ENCODE results near the gene AKAP13.
"Not testable (repeated sequence)": the region's sequence is repeated elsewhere in the genome, so short reads cannot be mapped to it uniquely, and the experiment has no call there.

Gene AKAP13

GRCh38 chr15:85633859-85634258 lies 253.5 kb downstream of the AKAP13 start:
- Histone ChIP-seq H3K27me3 (ENCODE audit: insufficient read depth, low read length) (no peaks in the 10 kb centered on the region), H3K4me1 (ENCODE audit: insufficient read depth, low read length) (no peaks in the 10 kb centered on the region), H3K36me3 (ENCODE audit: insufficient read depth, low read length) (no peaks in the 10 kb centered on the region), H3K4me3 (ENCODE audit: low read length) (no peak overlapping the region), H3K9me3 (ENCODE audit: low read length) (peaks cover 6% of the 10 kb centered on the region), H2AFZ (ENCODE audit: low read depth, low read length) (no peak overlapping the region)

- peaks cover 10% of the 10 kb centered on the region for H3K36me3 ChIP-seq (ENCODE audit: insufficient read depth, low read length)
- no peak overlapping the region for H2AFZ ChIP-seq (ENCODE audit: low read depth, low read length)
- no peaks in the 10 kb centered on the region for H3K27me3 ChIP-seq (ENCODE audit: insufficient read depth, low read length)
- H3K4me3 ChIP-seq (ENCODE audit: low read length): no peak overlapping the region
- no peaks in the 10 kb centered on the region for H3K4me1 ChIP-seq (ENCODE audit: insufficient read depth, low read length)
- peaks cover 6% of the 10 kb centered on the region for H3K9me3 ChIP-seq (ENCODE audit: low read length)
These were observed 255.9 kb downstream of the AKAP13 start for GRCh38 chr15:85636351-85636750.

DNA sequence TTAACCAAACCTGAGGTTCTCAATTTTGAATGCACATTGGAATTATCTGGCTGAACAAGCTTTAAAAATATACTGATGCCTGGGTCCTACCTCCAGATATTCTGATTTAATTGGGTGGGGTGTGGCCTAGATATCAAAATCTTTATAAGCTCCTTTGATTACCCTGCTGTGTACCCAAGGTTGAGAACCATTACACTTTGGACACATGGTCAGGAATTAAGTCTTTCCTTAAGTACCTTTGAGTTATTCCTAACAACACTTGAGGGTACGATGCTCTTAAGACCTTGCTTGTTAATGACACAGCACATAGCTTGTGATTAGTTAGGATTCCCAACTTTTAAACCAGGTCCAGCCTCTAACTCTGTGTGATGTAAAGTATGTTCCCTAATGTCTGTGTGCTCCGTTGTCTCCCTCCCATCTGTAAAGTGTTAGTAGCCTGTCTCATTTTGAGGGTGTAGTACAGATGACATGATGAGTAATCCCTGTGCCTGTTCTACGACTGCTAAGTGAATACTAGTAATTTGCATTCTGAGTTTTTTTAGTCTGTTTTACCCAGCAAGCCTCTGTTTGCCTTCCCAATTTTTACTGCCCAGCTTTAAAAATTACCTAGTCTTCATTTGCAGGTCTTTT lies 259.5 kb downstream of the AKAP13 start:
- Histone ChIP-seq H3K4me3 (ENCODE audit: low read length) (no peak overlapping the region), H2AFZ (ENCODE audit: low read depth, low read length) (no peak overlapping the region), H3K27me3 (ENCODE audit: insufficient read depth, low read length) (no peaks in the 10 kb centered on the region), H3K4me1 (ENCODE audit: insufficient read depth, low read length) (no peaks in the 10 kb centered on the region), H3K36me3 (ENCODE audit: insufficient read depth, low read length) (peaks cover 29% of the 10 kb centered on the region), H3K9me3 (ENCODE audit: low read length) (peaks cover 4% of the 10 kb centered on the region)

- peaks cover 44% of the 10 kb centered on the region for H3K36me3 ChIP-seq (ENCODE audit: insufficient read depth, low read length)
These were observed 261.8 kb downstream of the AKAP13 start for GRCh38 chr15:85642065-85642692.

GRCh38 chr15:85642693-85643066 lies 262.3 kb downstream of the AKAP13 start:
- Histone ChIP-seq H2AFZ (ENCODE audit: low read depth, low read length) (no peak overlapping the region), H3K4me3 (ENCODE audit: low read length) (no peak overlapping the region), H3K9me3 (ENCODE audit: low read length) (peaks cover 2% of the 10 kb centered on the region), H3K36me3 (ENCODE audit: insufficient read depth, low read length) (peaks cover 44% of the 10 kb centered on the region), H3K27me3 (ENCODE audit: insufficient read depth, low read length) (no peaks in the 10 kb centered on the region), H3K4me1 (ENCODE audit: insufficient read depth, low read length) (no peaks in the 10 kb centered on the region)

More at GRCh38 chr15:85642065-85642692, 261.8 kb downstream of the AKAP13 start:
- H3K4me1 ChIP-seq (ENCODE audit: insufficient read depth, low read length): no peaks in the 10 kb centered on the region
- no peak overlapping the region for H3K4me3 ChIP-seq (ENCODE audit: low read length)
- H3K27me3 ChIP-seq (ENCODE audit: insufficient read depth, low read length): no peaks in the 10 kb centered on the region
- no peak overlapping the region for H2AFZ ChIP-seq (ENCODE audit: low read depth, low read length)
- peaks cover 2% of the 10 kb centered on the region for H3K9me3 ChIP-seq (ENCODE audit: low read length)

- Histone ChIP-seq H3K4me3 (ENCODE audit: low read length) (no peak overlapping the region), H3K9me3 (ENCODE audit: low read length) (no peaks in the 10 kb centered on the region), H2AFZ (ENCODE audit: low read depth, low read length) (no peak overlapping the region), H3K4me1 (ENCODE audit: insufficient read depth, low read length) (peaks cover 10% of the 10 kb centered on the region), H3K27me3 (ENCODE audit: insufficient read depth, low read length) (no peaks in the 10 kb centered on the region), H3K36me3 (ENCODE audit: insufficient read depth, low read length) (peaks cover 35% of the 10 kb centered on the region)
These were observed 266.2 kb downstream of the AKAP13 start for GRCh38 chr15:85646538-85647091.

- Histone ChIP-seq H3K4me1 (ENCODE audit: insufficient read depth, low read length) (peaks cover 10% of the 10 kb centered on the region), H2AFZ (ENCODE audit: low read depth, low read length) (no peak overlapping the region), H3K4me3 (ENCODE audit: low read length) (no peak overlapping the region), H3K9me3 (ENCODE audit: low read length) (no peaks in the 10 kb centered on the region), H3K36me3 (ENCODE audit: insufficient read depth, low read length) (peaks cover 24% of the 10 kb centered on the region), H3K27me3 (ENCODE audit: insufficient read depth, low read length) (no peaks in the 10 kb centered on the region)
These were observed 269.0 kb downstream of the AKAP13 start for GRCh38 chr15:85649372-85649771.

GRCh38 chr15:85651548-85651947 lies 271.1 kb downstream of the AKAP13 start:
- Histone ChIP-seq H3K9me3 (ENCODE audit: low read length) (no peaks in the 10 kb centered on the region), H3K4me1 (ENCODE audit: insufficient read depth, low read length) (peaks cover 10% of the 10 kb centered on the region), H3K27me3 (ENCODE audit: insufficient read depth, low read length) (no peaks in the 10 kb centered on the region), H3K4me3 (ENCODE audit: low read length) (no peak overlapping the region), H3K36me3 (ENCODE audit: insufficient read depth, low read length) (peaks cover 25% of the 10 kb centered on the region), H2AFZ (ENCODE audit: low read depth, low read length) (no peak overlapping the region)

DNA sequence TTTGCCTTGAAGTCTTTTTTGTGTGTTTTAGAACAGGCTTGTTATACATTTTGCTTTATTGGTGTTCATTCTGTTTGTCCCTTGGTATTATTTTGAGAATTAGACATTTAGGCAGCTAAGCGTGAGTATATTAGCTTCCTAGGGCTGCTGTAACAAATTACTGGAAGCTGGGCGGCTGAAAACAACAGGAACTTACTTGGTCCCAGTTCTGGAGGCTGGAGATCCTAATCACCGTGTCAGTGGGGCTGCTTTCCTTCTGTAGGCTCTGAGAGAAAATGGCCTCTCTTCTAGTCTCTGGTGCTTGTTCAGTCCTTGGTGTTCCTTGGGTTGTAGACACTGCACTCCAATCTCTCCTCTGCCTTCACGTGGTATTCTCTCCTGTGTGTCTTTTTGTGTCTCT lies 272.1 kb downstream of the AKAP13 start:
- H3K9me3 ChIP-seq (ENCODE audit: low read length): no peaks in the 10 kb centered on the region
- peaks cover 10% of the 10 kb centered on the region for H3K4me1 ChIP-seq (ENCODE audit: insufficient read depth, low read length)
- peaks cover 26% of the 10 kb centered on the region for H3K36me3 ChIP-seq (ENCODE audit: insufficient read depth, low read length)
- no peak overlapping the region for H3K4me3 ChIP-seq (ENCODE audit: low read length)
- no peaks in the 10 kb centered on the region for H3K27me3 ChIP-seq (ENCODE audit: insufficient read depth, low read length)
- H2AFZ ChIP-seq (ENCODE audit: low read depth, low read length): no peak overlapping the region

GRCh38 chr15:85657132-85657531 lies 276.7 kb downstream of the AKAP13 start:
- H3K4me3 ChIP-seq (ENCODE audit: low read length): no peak overlapping the region
- H3K36me3 ChIP-seq (ENCODE audit: insufficient read depth, low read length): peaks cover 50% of the 10 kb centered on the region
- H3K9me3 ChIP-seq (ENCODE audit: low read length): no peaks in the 10 kb centered on the region
- H3K4me1 ChIP-seq (ENCODE audit: insufficient read depth, low read length): no peaks in the 10 kb centered on the region
- no peak overlapping the region for H2AFZ ChIP-seq (ENCODE audit: low read depth, low read length)
- no peaks in the 10 kb centered on the region for H3K27me3 ChIP-seq (ENCODE audit: insufficient read depth, low read length)

DNA sequence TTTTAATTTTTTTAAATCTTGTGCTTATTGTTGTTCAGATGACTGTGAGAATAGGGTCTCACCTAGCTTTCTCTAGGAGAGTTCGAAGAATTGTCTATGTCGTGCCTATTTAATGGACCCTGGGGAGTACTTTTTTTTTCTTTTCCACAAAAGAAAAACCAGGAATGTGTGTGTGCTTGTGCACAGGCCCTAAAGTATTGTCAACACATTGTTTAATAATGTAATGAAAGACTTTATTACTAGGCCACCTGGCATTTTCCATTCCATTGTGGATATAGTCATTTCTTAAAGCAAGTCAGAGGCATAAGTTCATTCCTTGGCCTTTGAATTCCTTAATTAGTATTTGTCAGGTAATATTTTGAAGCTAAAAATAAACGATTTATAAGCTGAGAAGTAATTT lies 278.4 kb downstream of the AKAP13 start:
- H3K27me3 ChIP-seq (ENCODE audit: insufficient read depth, low read length): no peaks in the 10 kb centered on the region
- no peak overlapping the region for H2AFZ ChIP-seq (ENCODE audit: low read depth, low read length)
- H3K4me3 ChIP-seq (ENCODE audit: low read length): no peak overlapping the region
- peaks cover 53% of the 10 kb centered on the region for H3K36me3 ChIP-seq (ENCODE audit: insufficient read depth, low read length)
- no peaks in the 10 kb centered on the region for H3K9me3 ChIP-seq (ENCODE audit: low read length)
- H3K4me1 ChIP-seq (ENCODE audit: insufficient read depth, low read length): no peaks in the 10 kb centered on the region

GRCh38 chr15:85661859-85662258 lies 281.5 kb downstream of the AKAP13 start:
- Histone ChIP-seq H3K9me3 (ENCODE audit: low read length) (peaks cover 4% of the 10 kb centered on the region), H3K4me1 (ENCODE audit: insufficient read depth, low read length) (no peaks in the 10 kb centered on the region), H3K36me3 (ENCODE audit: insufficient read depth, low read length) (peaks cover 56% of the 10 kb centered on the region), H3K27me3 (ENCODE audit: insufficient read depth, low read length) (no peaks in the 10 kb centered on the region), H3K4me3 (ENCODE audit: low read length) (no peak overlapping the region), H2AFZ (ENCODE audit: low read depth, low read length) (no peak overlapping the region)

- H2AFZ ChIP-seq (ENCODE audit: low read depth, low read length); H3K4me3 ChIP-seq (ENCODE audit: low read length); H3K27me3 ChIP-seq (ENCODE audit: insufficient read depth, low read length); H3K9me3 ChIP-seq (ENCODE audit: low read length): not testable (repeated sequence)
- peaks cover 13% of the 10 kb centered on the region for H3K4me1 ChIP-seq (ENCODE audit: insufficient read depth, low read length)
- H3K36me3 ChIP-seq (ENCODE audit: insufficient read depth, low read length): peaks cover 47% of the 10 kb centered on the region
These were observed 285.3 kb downstream of the AKAP13 start for GRCh38 chr15:85665677-85666076.

Measured in neuron (in vitro differentiated cells).